Activated T-cell treated with anti-CD3 and anti-CD28 coated beads for 4 hours (primary cell): Measurements from ENCODE around the gene RSL1D1.
A peak's percentile ranks its signal among the peaks of the same experiment; 100 is the strongest.

Source experiments
- DNase-seq: peaks from one replicate; pipeline ENCODE4 v3.0.0-alpha.2; 2020

RSL1D1 gene

DNA sequence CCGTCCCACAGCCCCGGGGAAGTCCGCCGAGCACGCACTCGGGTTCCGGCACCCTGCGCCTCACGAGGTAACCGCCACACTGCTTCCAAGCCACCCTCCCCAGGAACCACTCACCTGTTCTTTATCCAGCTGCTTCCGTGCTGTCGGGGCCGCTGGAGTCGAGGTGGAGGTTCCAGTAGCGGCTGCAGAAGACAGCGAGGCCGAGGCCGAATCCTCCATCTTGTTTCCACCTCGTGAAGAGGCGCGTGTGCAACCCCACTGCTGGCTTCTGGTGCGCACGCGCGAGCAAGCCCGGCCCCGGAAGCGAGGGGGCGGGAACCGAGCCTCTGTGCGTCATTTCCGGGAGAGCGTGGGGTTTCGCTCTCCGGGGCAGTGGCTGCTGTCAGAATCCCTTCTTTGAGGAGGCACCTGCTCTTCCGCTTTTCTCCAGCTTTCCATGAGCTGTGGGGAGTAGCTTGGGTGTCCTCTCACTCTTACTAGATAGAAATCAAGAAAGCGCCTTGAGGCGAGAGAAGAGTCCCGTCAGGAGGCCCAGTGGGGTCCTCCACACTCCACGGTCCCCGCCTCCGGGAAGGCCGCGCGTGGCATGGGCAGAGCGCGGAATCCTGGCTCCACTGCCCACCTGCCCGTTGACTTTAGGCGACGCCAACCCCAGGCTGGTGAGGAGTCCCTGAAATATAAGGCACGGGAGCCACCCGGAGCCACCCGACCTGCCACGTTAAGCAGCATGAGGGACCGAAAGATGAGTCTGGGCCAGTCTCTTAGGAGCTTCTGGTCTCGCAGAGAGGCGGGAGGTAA, at the start of gene RSL1D1:
TSS of gene RSL1D1 (minus strand) at position 249 of the 798 bp plus-strand sequence. CDS start at position 219, 30 bp downstream.
- DNase-seq: peak; percentile 93

GRCh38 chr16:11901091-11901490, 49.7 kb upstream of the RSL1D1 start:
- DNase-seq: no peak

GRCh38 chr16:11896486-11897176, 45.3 kb upstream of the RSL1D1 start:
- DNase-seq: no peak

- no peak for DNase-seq
These were observed 42.2 kb upstream of the RSL1D1 start for GRCh38 chr16:11893571-11893970.

DNA sequence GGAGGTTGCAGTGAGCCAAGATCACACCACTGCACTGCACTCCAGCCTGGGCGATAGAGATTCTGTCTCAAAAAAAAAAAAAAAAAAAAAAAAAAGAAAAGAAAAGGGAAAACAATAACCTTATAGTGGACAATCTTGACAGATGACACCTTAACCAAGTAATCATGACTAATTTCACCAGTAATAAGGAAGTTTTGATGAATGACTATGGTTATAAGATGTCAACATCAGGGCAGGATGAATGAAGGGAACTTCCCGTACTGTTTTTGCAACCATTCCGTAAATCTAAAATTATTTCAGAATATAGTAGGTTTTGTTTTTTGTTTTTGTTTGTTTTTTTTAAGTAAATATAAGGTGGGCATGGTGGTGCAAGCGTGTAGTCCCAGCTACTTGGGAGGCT, 41.4 kb upstream of the RSL1D1 start:
- DNase-seq: no peak

DNA sequence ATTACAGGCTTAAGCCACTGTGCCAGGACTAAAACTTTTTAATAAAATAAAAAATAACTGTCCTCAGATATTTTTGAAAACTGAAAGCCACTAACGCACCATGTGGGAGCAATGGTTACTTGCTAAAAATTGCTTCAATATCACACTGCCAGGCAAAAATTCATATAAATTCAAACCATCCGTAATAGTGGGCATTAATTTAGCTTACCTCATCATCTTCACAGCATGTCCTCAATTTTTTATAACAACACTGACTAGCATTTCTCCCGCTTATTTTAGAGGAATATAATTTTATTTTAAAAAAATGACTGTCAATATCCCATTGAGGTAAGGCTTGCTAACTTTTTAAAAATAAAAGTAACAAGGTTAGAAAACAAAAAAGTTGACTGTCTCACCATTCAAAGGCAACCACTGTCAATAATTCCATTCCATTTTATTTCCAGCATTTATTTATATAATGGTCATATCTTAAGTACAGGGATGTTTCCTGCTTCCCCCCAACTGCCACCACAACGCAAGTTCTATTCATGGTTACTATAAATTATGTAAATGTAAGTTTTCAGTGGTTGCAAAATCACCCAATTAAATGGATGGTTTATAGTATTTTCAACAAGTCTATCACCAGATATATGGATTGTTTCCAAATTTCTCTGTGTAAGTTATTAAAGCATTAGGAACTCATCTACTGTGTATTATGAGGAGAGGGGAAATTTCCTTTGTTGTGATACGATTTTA, 39.1 kb upstream of the RSL1D1 start:
- DNase-seq: no peak

DNA sequence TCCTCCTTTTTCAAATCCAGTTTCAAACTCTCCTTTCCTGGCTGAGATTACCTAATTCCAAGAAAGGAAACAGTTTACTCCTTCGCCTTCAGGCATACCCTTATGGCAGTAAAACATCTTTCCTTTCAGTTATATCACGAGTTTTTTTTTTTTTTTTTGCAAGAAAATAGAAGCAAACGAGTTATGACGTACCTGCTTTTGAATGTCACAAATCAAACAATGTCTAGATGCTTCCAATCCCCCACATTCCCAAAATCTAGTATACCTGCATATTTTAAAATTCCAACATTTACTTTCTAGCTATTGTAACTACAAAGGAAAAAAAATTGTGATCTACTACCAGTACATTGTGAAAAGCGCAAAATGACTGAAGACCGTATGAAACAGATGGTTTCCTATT, 35.5 kb upstream of the RSL1D1 start:
- DNase-seq: no peak

DNA sequence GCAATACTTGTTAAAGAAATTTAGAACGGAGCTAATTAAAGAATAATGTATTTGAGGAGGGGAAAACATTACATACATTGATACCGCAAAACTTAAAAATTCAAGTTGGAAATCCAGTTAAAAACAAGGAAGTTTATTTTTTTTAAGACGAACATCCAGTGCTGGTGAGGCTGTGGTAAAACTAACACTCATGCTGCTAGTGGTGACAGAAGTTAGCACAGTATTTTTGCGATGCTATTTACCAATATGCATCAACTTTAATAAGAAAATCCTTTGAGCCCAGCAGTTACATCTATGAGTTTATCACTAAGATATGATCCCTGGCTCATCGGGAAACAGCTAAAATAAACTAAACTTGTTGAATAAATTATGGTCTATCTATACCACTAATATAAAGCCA, 32.7 kb upstream of the RSL1D1 start:
- no peak for DNase-seq

- no peak for DNase-seq
These were observed 28.7 kb upstream of the RSL1D1 start for GRCh38 chr16:11880007-11880406.

GRCh38 chr16:11877374-11877773, 26.0 kb upstream of the RSL1D1 start:
- no peak for DNase-seq

- DNase-seq: no peak
These were observed 25.0 kb upstream of the RSL1D1 start for GRCh38 chr16:11876306-11876705.

- no peak for DNase-seq
These were observed 24.4 kb upstream of the RSL1D1 start for GRCh38 chr16:11875721-11876120.

DNA sequence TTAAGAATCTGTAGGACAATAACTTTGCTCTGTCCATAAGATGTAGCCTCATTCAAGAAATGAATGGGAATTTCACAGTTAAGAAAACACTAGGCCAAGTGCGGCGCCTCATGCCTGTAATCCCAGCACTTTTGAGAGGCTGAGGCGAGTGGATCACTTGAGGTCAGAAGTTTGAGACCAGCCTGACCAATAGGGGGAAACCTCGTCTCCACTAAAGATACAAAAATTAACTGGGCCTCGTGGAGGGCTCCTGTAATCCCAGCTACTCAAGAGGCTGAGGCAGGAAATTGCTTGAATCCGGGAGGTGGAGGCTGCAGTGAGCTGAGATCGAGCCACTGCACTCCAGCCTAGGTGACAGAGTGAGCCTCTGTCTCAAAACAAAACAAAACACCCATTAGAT, 19.9 kb upstream of the RSL1D1 start:
- no peak for DNase-seq

DNA sequence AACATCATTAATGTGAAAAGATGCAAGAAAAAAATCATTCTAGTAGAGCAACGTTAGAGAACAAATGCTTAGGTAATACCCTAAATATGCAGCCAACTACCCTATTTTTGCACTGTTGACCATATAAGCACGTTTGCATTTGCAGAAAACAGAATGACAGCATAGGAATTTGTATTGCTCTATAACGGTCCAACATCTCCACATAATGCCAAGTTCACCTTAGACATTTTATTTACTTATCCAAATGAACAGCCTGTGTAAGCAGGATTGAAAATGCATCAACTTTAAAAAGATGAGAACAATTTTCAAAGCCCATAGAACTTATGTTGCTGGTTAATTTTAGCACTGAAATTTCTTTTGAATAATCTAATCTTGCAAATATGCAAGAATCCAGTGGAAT, 19.1 kb upstream of the RSL1D1 start:
- DNase-seq: no peak

GRCh38 chr16:11869353-11870228, 18.2 kb upstream of the RSL1D1 start:
- DNase-seq: no peak

GRCh38 chr16:11868412-11868980, 17.2 kb upstream of the RSL1D1 start:
- DNase-seq: no peak

DNA sequence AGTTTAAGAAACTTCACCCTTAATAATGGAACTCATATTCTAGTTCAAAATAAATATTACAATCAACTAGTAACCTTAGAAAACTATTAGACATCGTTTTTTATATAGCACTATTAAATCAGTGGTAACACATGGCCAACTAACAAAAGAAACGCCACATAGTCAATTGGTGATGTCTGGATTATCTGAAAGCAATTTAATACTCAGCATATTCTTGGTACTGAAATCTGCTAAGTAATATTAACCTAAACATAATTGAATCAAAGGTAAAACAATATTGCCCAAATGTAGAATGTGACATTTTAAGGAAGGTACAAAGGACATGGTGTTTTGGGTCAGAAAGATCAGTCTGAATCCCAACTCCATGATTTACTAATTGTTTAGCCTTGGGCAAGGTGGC, 11.1 kb upstream of the RSL1D1 start:
- no peak for DNase-seq

GRCh38 chr16:11857161-11857560, 5.8 kb upstream of the RSL1D1 start:
- DNase-seq: no peak

- no peak for DNase-seq
These were observed 909 bp upstream of the RSL1D1 start for GRCh38 chr16:11852092-11852809.

- no peak for DNase-seq
These were observed 2.5 kb downstream of the RSL1D1 start for GRCh38 chr16:11848842-11849241.

DNA sequence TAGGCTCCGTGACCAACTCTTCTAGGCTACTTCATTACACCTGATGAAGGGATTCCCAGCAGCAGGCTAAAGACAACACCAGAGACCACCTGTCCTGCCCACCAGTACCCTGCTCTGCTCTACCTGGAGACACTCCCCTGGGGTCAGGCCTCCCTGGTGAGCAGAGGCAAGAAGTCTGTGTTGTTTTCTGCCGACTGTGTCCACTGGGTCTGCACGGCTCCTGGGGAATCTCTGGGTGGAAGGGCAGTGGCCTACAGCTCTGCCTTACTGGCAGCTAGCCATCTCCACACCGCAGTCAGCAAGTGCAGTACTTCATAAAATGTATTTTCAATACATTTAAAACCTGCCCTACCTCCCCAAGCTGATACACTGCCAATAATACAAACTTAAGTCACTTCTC, 6.8 kb downstream of the RSL1D1 start:
- DNase-seq: no peak

DNA sequence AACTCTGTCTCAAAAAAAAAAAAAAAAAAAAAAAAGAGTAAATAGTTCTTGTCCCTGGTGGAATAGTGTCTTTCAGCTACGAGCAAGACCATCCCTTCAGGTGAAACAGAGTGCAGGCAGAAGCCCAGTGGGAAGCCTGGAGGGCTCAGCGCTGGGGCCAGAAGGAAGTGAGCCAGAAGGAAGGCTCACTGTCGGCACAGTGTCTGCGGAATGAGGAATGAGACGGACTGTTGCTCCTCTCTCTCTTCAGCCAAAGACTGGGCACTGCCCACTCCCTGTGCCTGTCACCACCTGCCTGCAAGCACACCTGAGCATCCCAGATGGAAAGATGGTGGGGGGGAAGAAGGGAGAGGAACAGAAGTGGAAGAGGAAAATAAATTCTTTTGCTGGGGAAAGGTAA, 7.5 kb downstream of the RSL1D1 start:
- DNase-seq: no peak
